ENCODE results near the gene CEACAM5.
"Not testable (repeated sequence)": the region's sequence is repeated elsewhere in the genome, so short reads cannot be mapped to it uniquely, and the experiment has no call there.

Gene CEACAM5

DNA sequence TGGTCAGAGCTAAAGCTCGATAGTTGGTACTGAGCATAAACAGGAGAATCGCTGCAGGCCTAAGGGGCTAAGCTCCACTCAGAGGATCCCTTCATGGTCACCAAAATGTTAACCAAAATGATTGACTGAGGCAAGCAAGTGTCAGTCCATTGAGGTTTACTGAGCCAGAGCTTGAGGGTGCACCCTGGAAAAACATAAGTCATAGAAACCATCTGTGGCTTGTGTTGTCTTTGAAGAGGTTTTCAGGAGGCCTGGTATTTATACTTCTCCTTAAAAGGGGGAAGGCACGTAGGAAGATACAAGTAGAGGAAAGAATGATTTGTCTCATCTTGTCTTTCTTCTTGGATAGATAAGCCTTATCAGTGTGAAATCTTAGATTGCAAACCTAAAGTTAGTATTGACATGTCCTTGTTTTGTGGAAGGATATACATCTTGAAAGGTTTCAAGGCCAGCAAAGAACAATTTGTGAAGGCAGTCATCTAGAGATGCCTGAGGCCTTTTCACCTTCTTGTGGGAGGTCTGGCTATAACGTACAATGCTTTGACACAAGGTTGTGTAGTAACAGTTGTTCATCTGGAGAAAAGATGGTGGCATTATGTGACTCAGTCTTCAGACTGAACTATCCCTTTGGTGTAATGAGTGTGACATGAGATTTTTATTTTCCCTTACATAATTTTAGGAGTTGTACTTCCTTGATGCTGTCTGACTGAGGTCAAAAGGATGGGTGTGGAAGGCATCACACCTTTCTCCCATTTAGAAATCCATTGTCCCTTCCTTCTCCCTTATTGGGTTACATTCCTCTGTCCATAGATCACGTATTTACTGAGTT is 32.2 kb downstream of the CEACAM5 start:
- no peak for DNase-seq (ENCODE audit: low spot score)

DNA sequence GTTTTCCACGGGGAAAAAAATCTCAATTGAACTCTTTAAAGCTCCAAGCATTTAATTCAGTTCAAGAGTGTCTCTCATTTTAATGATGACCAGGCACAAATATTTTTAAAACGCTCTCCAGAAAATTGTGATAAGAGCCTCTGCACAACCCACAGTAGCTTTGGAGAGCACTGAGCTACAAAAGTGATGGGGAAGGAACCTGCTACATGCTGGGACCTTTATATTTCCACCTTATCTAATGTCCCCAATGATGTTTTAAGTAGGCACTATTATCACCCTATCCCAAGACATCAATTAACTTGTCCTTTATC is 32.8 kb downstream of the CEACAM5 start:
- DNase-seq (ENCODE audit: low spot score): no peak

DNA sequence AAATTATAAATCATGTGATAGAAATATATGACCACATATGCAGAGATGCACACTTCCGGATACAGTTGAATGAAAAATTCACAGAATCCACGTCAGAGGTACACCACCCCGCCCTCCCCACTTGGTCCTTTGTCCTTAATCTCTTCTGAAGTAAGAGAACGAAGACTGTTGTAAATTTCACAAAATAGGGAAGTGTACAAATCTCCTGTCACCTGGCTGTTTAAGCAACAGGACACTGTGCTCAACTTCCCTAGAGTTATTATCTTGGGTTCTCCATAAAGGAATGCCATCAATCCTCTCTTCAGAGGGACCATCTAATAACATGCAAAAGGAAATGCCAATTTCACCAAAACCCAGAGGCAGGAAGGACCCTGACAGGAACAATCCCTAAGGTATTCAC is 36.4 kb downstream of the CEACAM5 start:
- DNase-seq (ENCODE audit: low spot score): no peak

DNA sequence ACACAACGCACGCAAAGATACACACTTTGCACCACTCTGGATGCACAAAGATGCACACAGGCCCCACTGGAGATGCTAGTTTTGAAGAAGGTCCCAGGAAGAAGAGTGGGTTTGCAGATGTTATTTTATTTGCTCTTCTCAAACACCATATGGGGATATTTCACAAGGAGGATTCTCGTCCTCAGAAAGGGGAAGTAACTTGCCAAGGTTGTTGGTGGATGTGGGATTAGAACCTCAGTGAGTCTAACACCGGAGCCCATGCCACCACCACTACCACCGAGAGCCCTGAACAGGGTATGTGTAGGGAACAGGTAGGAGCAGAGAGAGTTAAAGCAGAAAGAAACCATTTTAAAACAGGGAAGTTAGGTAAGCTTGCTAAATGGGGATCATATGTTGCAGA is 37.3 kb downstream of the CEACAM5 start:
- DNase-seq (ENCODE audit: low spot score): no peak

DNA sequence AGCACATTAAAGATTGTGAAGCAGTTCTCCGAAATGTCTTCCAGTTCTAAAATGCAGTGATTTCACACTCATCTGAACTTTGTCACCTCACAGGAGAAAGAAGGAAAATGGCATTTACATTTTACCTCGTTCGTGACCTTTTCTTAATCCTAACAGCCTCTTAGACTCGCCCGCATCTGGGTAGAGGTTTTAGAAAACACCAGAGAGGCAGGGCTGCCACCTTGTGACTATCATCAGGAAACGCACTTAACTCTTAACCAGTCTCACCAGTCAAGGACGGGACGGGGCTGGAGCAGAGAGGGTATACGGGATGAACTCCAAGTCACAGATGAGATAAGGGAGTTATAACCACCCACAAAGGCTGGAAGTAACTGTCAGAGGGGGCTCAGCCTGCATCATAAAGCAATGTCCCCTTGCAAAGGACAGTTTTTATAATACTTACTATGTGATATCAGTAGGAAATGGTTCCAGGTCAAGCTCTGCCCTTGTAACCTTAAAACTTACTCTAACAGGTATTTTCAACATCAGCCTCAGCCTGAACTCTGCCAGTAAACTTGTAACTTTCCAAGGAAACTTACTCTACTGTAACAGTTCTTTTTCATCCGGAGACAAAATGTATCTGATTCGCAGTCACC is 38.3 kb downstream of the CEACAM5 start:
- peak; percentile 67 for DNase-seq (ENCODE audit: low spot score)

DNA sequence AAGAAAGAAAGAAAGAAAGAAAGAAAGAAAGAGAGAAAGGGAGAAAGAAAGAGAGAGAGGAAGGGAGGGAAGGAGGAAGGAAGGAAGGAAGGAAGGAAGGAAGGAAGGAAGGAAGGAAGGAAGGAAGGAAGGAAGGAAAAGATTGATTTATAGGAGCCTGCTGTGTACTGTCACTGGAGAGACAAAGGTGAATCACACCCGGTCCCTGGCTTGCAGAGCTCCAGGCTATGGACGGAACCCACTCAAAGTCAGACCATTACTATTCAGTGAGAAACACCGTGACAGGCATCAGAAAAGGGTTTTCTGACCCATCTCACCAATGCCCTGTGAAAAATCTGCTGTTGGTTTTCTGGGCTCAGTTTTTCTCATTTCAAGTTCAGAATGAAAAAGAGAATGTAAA is 39.6 kb downstream of the CEACAM5 start:
- no peak for DNase-seq (ENCODE audit: low spot score)

DNA sequence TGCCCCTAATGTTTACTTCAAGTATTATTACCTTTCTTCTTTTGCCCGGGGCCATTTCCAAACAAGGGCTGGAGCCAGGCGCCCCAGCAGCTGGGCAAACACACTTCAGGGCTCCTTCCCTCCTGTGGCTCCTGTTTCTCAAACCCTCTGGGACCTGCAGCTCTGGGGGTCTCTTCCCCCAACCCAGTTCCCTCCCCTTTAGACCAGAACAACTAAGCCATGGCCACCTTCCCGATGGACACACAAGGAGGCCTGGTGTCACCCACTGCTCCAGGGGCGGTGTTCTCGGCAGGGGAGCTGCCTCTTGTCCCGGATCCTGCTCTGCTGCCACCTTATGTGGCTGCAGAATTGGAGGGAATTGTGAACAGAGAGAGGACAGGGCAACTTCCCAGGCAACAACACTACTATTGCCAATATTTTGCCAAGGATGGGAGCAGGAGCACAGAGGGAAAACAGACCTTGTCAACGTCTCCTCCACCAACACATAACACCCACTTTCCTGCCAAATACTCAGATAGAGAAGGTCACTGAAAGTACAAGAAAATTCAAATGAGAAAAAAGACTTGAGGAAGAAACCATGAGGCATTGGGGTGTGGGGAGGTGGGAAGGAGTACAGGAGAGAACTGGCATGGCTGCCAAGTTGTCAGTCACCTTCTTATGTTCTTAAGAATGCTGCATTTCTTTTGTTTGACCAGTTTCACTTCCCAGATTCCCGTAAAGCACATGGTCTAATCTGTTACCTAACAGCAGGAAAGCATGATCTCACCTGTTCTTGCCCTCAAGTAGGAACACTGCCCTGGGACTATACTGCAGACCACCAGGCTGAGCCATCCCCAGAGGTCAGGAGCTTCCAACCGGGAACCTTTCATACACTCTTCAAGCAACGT is 42.1 kb downstream of the CEACAM5 start:
- not testable (repeated sequence) for DNase-seq (ENCODE audit: low spot score)

DNA sequence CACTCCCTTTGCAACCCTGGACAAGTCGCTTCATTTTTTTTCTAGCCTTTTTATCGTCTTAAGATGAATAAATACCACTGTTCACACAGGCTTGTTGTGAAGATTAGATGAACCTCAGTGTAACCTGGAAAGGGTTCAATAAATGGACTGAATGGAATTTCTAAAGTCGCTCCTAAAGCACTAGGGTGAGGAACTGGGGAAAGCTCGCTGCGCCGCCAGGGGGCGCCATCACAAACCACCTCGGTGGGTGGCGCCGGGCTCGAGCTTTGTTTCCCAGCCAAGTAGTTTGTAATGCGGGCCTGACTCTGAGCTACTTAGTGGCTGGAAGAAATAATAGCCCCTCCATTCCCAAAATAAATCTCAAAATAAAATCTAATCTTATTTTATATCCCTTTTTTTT is 44.7 kb downstream of the CEACAM5 start:
- peak; percentile 60 for DNase-seq (ENCODE audit: low spot score)

DNA sequence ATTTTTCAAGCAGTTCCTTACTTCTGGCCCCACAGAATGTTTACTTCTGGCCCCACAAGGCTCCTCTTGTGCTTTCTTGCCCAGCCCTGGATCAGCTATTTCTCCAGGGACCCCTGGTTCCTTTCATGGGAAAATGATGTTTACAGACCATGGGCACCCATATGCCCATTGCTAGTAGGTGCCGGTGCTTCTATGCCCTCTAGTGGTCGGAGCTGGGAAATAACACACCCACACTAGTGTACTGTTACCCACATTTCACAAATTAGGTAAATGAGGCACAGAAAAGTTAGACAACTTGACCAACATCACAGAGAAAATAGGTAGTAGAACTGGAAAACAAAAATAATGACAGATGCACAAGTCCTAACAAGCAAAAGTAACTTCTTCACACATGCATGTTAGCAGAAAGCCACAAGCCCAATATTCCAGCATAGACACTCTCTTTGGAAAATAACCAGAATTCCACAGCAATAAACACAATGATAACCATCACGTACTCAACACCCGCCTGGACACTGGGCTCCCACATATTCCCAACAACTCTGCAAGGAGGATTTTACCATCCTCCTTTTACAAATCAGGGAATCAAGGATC is 45.6 kb downstream of the CEACAM5 start:
- peak; percentile 50 for DNase-seq (ENCODE audit: low spot score)

DNA sequence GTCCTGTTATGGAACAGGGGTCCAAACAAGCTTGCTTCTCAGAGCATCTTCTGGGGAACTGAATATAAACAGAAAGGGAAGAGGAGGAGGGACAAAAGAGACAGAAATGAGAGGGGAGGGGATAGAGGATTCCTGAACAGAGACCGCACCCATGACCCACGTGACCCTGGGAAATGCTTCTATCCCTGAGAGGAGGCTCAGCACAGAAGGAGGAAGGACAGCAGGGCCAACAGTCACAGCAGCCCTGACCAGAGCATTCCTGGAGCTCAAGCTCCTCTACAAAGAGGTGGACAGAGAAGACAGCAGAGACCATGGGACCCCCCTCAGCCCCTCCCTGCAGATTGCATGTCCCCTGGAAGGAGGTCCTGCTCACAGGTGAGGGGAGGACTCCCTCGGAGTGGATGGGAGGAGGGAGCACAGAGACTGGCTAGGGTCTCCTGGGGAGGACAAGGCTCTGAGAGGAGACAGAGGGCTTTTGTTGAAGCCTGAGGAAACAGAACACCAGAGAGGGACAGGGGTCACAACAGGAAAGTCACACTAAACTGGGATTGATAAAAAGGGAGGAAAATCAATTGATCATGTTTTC is 47.0 kb downstream of the CEACAM5 start, which contains the start of gene CEACAM6:
Gene CEACAM6 (plus strand): TSS at position 203 of the 586 bp plus-strand sequence. CDS start 109 bp downstream, at position 312.
- DNase-seq (ENCODE audit: low spot score): no peak

DNA sequence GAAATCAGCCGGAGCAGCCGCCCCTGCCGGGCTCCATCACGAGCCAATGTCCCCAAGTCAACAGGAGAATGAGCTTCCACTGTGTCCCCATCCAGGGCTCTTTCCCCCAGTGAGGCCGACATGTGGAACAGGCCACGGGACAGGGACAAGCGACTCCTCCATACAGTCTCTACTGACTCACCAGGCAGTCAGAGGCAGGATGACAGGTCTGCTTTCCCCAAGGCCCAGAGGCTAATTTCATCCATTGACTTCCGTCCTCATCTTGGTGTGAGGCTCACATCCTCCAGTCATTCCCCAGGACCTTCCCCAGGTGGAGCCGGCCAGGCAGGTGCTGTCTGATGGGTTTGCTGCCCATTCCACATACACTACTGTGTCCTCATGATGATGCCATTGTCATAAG is 50.4 kb downstream of the CEACAM5 start:
- DNase-seq (ENCODE audit: low spot score): no peak

DNA sequence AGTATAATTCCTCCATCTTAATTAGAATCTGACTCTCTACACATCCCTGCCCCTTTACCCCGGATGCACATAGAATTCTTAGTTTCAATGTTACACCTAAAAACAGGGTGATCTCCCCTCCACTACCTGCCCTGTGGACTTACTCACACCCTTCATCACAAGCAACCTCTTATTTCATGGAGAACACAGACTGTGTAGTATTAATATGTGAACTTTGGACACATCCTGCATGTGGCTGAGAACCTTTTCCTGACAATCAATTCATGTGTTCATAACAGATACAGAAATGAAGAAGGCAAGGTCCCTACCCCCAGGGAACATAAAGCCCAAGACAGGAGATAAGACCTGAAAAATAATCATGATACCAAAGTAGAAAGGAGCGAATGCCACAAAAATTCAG is 58.7 kb downstream of the CEACAM5 start:
- DNase-seq (ENCODE audit: low spot score): no peak

DNA sequence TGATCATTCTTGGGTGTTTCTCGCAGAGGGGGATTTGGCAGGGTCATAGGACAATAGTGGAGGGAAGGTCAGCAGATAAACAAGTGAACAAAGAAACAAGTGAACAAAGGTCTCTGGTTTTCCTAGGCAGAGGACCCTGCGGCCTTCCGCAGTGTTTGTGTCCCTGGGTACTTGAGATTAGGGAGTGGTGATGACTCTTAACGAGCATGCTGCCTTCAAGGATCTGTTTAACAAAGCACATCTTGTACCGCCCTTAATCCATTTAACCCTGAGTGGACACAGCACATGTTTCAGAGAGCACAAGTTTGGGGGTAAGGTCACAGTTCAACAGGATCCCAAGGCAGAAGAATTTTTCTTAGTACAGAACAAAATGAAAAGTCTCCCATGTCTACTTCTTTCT is 59.7 kb downstream of the CEACAM5 start:
- DNase-seq (ENCODE audit: low spot score): not testable (repeated sequence)

DNA sequence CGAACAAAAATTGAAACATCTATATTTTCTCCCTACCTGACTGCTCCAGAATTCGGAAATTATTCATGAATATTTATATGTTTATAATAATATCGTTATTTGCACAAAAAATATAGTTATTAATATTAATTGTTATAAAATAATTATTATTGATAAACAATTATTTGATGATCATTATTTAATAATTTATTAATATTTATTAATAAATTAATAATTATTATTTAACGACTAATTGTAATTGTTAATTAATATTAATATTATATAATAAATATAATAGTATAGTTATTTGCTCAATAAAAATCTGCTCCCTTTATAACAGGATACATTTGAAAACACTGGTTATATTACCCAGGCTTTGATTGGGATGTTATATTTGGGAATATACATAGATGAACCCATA is 61.2 kb downstream of the CEACAM5 start:
- DNase-seq (ENCODE audit: low spot score): no peak

DNA sequence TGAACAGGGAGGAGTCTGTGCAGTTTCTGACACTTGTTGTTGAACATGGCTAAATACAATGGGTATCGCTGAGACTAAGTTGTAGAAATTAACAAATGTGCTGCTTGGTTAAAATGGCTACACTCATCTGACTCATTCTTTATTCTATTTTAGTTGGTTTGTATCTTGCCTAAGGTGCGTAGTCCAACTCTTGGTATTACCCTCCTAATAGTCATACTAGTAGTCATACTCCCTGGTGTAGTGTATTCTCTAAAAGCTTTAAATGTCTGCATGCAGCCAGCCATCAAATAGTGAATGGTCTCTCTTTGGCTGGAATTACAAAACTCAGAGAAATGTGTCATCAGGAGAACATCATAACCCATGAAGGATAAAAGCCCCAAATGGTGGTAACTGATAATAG is 63.0 kb downstream of the CEACAM5 start:
- no peak for DNase-seq (ENCODE audit: low spot score)

DNA sequence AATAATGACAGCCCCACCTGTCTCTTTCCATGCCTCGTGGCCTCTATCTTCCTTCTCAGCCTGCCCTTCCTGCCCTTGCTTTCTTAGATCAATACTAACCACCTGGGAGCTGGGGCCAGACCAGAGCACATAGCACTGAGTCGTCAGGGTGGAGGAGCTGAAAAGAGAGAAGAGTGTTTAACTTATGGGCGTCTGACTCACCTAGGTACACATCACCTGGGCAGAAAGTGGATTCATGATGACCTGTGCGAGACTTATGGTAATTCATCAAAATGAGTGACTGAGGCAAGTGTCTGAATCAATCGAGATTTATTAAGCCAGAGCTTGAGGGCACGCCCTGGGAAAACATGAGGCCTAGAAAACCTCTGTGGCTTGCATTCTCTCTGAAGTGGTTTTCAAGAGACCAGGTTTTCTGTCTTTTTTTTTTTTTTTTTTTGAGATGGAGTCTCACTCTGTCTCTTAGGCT is 66.1 kb downstream of the CEACAM5 start:
- DNase-seq (ENCODE audit: low spot score): peak; percentile 95

DNA sequence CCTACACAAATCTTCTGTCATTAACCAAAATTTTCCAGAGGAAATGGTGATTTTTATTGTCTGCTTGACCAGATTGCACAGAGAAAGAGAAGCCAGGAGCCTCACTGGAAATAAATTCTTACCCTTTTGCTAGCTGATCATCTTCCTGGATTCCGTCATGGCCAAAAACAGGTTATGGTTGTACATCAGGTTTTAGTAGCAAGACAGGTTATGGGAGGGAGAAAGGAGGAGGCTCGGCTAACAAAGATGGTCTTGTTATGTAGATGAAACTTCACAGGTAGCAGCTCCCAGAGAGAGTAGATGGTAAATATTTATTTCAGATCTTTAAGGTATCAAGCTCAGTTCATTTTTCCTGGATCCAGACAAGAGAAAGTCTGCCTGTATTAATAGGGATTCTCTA is 68.3 kb downstream of the CEACAM5 start:
- no peak for DNase-seq (ENCODE audit: low spot score)
